Neutrophil (primary cell): ENCODE results near the gene SLC13A3.

Experiments
- H3K27ac ChIP-seq: fragments of 200-600 bp; sonication (generic); 2 replicates; pipeline ENCODE4 v1.5.1; 2016; ENCODE audit warnings: mild to moderate bottlenecking, moderate library complexity
- H3K27me3 ChIP-seq: fragments of 200-600 bp; sonication (generic); 2 replicates; pipeline ENCODE4 v1.6.0; 2016; ENCODE audit warnings: mild to moderate bottlenecking
- H3K36me3 ChIP-seq: fragments of 200-600 bp; sonication (generic); 2 replicates; pipeline ENCODE4 v1.5.1; 2017
- H3K4me1 ChIP-seq, 2 experiments: fragments of 200-600 bp in 1 of 2; sonication (generic) in 1 of 2; 1 replicate in 1 of 2; 2 replicates in 1 of 2; pipeline versions ENCODE4 v1.5.1 to v1.6.1; 2013 to 2016; ENCODE audit warnings: low read depth in 1 of 2, low read length in 1 of 2, mild to moderate bottlenecking in 1 of 2, moderate library complexity in 1 of 2; ENCODE audit not compliant: control insufficient read depth in 1 of 2, insufficient read depth in 1 of 2
- H3K4me3 ChIP-seq, 2 experiments: fragments of 200-600 bp in 1 of 2; sonication (generic) in 1 of 2; 1 replicate in 1 of 2; 2 replicates in 1 of 2; pipeline ENCODE4 v1.5.1; 2013 to 2016; ENCODE audit warnings: low read depth in 1 of 2, low read length in 1 of 2, mild to moderate bottlenecking in 1 of 2, moderate library complexity in 1 of 2
- H3K9me3 ChIP-seq: fragments of 200-600 bp; sonication (generic); 2 replicates; pipeline ENCODE4 v1.5.1; 2016
- TF ChIP-seq, protein P1 (sequence below): fragments of 200-600 bp; sonication (generic); IDR thresholded peaks from 2 replicates; pipeline ENCODE4 v1.5.1; 2016; ENCODE audit warnings: antibody characterized with exemption

Gene SLC13A3

DNA sequence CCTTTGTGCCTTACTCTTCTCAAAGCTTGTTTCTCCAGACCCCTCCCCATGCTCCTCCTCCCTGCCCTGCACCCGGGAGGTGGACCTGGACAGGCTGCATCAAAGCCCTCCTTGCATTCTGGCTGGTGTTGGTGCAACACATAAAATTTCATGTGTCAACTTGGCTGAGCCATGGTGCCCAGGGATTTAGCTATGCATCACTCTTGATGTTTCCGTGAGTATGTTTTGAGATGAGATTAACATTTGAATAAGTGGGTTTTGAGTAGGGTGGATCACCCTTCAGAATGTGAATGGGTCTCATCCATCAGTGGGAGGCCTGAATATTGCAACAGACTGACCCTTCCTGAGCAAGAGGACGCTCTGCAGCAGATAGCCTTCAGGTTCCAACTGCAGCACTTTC lies 96.4 kb downstream of the SLC13A3 start:
- Histone ChIP-seq H3K9me3 (no peaks in the 10 kb centered on the region), H3K4me1 (peaks cover 6 to 7% of the 10 kb centered on the region in 2 experiments), H3K27me3 (peaks cover 13% of the 10 kb centered on the region), H3K4me3 (no peak overlapping the region), H3K27ac (no peak overlapping the region), H3K36me3 (no peaks in the 10 kb centered on the region)
- TF ChIP-seq, protein P1, sequence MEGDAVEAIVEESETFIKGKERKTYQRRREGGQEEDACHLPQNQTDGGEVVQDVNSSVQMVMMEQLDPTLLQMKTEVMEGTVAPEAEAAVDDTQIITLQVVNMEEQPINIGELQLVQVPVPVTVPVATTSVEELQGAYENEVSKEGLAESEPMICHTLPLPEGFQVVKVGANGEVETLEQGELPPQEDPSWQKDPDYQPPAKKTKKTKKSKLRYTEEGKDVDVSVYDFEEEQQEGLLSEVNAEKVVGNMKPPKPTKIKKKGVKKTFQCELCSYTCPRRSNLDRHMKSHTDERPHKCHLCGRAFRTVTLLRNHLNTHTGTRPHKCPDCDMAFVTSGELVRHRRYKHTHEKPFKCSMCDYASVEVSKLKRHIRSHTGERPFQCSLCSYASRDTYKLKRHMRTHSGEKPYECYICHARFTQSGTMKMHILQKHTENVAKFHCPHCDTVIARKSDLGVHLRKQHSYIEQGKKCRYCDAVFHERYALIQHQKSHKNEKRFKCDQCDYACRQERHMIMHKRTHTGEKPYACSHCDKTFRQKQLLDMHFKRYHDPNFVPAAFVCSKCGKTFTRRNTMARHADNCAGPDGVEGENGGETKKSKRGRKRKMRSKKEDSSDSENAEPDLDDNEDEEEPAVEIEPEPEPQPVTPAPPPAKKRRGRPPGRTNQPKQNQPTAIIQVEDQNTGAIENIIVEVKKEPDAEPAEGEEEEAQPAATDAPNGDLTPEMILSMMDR = no peak

DNA sequence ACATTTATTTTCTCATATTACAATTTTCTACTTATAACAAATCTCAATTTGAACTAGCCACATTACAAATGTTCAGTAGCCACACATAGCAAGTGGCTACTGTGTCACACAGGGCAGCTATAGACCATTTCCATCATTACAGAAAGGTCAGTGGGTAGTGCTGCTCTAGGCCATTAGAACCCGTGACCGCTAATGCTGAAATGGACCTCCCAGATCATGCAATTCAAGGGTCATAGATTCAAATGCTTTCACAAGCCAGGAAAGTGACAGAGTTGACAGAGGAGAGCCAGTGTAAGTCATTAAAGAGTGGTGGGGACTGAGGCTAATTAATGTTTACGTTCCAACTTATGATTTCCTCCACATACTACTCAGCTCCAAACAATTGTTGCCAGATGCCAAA lies 97.3 kb downstream of the SLC13A3 start:
- Histone ChIP-seq H3K27me3 (peaks cover 14% of the 10 kb centered on the region), H3K27ac (no peak overlapping the region), H3K36me3 (no peaks in the 10 kb centered on the region), H3K9me3 (no peaks in the 10 kb centered on the region), H3K4me1 (peaks cover 6 to 7% of the 10 kb centered on the region in 2 experiments), H3K4me3 (no peak overlapping the region)
- TF ChIP-seq, protein P1 = no peak

DNA sequence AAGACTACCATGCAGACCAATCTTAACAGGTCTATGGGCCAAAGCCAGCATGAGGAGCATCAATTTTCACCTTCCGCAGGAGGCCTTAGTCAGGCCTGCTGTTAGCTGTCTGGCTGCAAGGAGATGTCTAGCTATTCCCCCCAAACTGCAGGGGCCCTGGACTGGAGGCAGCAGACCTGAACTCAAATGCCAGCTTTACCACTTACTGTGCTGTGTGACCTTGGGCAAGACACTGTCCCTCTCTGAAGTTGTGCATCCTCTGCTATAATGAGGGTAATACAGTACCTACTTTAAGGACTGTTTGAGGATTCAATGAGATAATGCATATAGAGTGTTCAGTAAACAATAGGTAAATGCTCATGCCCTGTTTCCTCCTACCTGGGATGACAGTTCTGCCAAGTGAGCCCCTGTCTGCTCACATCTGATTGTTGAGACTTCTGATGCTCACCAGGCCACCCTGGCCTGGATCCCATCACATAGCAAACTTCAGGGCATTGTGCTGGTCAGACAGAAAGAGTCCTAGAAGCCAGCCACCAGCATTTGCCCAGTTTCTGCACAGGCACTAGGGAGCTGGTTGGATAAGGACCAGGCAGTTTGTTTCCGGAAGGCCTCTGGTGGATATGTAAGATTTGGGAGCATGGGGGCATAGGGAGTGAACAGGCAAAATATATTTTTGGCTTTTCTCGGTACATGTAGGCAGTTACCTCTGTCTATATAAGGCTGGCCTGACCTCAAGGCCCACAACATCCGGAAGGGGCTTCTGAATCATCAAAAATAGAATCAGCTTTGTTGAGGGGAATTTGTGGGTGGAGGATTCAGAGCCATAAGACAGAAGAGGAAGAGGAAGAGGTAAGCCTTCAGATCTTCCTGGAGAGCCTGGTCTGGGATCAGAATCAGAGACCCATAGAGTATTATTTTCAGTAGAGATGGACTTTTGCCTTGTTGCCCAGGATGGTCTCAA lies 98.5 kb downstream of the SLC13A3 start:
- Histone ChIP-seq H3K27me3 (peaks cover 15% of the 10 kb centered on the region), H3K9me3 (no peaks in the 10 kb centered on the region), H3K27ac (no peak overlapping the region), H3K4me3 (no peak overlapping the region), H3K4me1 (peaks cover 6 to 7% of the 10 kb centered on the region in 2 experiments), H3K36me3 (no peaks in the 10 kb centered on the region)
- TF ChIP-seq, protein P1 = no peak

DNA sequence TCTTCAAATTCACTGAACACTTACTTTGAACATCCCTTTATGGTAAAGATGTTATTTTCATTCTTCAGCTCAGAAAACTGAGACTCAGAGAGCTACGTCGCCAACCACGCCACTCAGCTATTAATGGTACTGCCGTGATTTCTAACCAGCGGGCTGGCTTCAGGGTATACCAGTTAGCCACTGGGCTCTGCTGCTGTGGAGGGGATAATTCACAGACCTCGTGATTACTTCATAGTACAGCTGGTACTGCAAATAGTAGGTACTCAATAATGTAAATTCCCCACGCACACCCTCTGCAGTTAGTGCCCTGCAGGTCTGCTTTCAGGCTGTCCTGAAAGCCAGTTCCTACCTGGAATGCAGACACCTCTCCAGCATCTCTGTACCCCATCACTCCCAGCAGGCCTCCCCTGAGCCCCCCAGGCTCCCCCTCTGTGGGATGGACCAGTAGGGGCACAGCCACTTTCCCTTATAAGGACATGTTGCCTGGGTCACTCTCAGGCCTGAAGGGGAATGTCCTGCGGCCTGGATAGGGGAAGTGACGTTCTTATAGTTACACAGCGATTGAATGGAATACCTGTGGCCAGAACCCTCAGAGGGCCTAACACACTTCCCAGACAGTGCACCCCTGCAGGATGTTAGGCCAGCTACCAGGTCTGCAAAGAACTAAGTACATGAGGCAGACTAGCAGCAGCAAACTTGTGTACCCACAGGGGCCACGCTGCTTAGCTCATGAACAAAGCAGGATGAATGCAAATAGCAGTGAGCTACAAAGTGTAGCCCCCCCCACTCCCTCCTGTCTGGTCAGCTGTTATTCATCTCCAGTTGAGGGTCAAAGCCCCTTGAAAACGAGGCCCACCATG lies 99.5 kb downstream of the SLC13A3 start:
- TF ChIP-seq, protein P1 = no peak
- peaks cover 7 to 9% of the 10 kb centered on the region in 2 experiments for H3K4me1 ChIP-seq
- peaks cover 18% of the 10 kb centered on the region for H3K27me3 ChIP-seq

DNA sequence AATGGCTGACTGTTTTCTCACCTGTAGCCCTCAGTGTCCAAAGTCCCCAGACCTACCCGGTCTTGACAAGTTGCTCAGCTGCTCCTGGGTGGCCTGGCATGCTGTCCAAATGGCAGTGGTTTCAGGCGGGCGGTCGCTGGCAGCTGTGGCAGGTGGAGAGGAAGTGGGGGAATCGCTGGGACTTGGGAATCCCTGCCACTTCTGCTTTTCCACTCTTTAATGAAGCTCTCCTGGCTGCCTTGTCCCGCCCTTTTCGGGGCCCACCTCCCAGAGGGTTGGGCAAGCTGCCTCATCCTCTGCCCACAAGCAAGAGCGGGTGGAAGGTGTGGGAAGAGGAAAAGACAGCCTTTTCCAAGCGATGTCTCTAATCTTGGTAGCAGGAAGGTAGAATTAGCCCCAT lies 100.8 kb downstream of the SLC13A3 start, which contains the start of gene OCSTAMP:
Gene OCSTAMP, minus strand, starts transcription at position 194 of the 400 bp plus-strand sequence. Its CDS starts 94 bp downstream, at position 100.
- TF ChIP-seq, protein P1 = no peak
- Histone ChIP-seq H3K27ac (no peak within 1 kb of the TSS), H3K4me3 (no peak within 1 kb of the TSS), H3K4me1 (peaks cover 14 to 17% of the 10 kb centered on the region in 2 experiments), H3K27me3 (peaks cover 18% of the 10 kb centered on the region), H3K9me3 (no peaks in the 10 kb centered on the region), H3K36me3 (no peaks in the 10 kb centered on the region)

More for the DNA sequence above, 99.5 kb downstream of the SLC13A3 start:
- Histone ChIP-seq H3K4me3 (no peak overlapping the region), H3K9me3 (no peaks in the 10 kb centered on the region), H3K36me3 (no peaks in the 10 kb centered on the region), H3K27ac (no peak overlapping the region)
